Measurements from ENCODE around the gene C1QTNF12.

The C1QTNF12 gene

GRCh38 chr1:1240822-1241587, 5.5 kb downstream of the C1QTNF12 start:
- no peak for DNase-seq (ENCODE audit: low read depth)

DNA sequence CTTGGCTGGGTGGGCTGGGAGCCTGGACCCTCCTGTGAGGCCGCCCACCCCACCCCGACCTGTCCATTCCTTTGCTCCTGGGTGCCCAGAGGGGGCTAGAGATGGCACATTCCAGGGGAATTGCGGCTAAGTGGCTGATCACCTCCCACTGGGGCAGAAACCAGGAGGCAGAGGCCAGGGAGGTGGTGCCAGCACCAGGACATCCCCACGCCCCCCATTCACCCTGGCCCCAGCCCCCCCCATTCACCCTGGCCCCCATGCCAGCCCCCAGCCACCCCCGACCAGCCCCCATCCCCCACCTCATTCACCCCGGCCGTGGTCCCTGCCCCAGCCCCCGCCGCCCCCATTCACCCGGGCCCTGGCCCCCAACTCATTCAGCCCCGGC, 6.2 kb downstream of the C1QTNF12 start:
- DNase-seq (ENCODE audit: low read depth): no peak

DNA sequence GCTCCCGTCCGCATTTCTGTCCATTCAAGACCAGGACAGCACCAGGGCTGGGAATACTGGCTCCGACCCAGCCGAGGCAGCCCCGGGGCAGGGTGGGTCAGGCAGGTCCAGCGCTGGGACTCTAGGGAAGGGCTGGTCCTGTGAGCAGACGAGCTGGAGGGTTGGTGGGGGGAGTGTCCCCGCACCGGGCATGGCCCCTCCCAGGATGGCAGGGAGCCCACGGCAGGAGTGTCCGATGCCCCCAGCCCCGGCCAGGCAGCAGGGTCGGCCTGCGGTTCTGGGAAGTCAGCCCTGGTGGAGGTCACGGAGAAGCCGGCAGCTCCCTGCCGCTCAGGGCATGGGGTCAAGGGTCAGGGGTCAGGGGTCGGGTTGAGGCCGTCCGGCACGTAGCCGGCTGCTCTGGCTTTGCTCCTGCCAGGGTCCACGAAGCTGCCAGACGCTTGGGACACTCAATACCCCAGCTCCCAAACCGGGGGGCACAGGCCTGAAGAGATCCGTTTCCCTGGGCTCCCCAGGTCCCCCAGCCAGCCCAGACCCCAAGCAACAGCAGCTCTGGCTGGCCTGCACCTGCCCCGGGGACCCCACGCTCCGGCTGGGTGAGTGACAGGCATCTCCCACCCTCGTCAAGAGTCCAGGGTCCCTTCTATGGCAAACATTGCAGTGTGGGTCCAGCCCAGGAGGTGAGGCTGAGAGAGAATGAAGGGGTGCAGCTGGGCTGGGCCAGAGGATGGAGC, 6.7 kb downstream of the C1QTNF12 start:
- no peak for DNase-seq (ENCODE audit: low read depth)

DNA sequence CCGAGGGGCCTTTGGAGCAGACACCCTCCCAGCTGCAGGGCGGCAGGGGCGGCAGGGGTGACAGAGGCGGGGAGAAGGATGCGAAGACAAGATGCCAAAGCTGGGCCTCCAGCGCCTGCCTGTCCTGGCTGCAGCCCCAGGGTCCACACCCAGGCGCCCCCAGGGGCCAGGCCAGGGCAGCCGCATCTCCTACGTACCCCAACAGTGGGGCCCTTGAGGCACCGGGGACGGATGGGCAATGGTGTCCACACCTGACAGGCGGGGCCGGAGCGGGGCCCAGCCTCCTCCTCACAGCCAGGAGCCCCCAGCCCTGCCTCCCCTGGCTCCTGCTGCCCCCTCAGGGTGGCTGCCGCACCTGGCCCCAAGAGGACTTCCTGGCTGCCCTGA, 7.3 kb downstream of the C1QTNF12 start:
- no peak for DNase-seq (ENCODE audit: low read depth)

GRCh38 chr1:1238702-1239178, 7.8 kb downstream of the C1QTNF12 start:
- no peak for DNase-seq (ENCODE audit: low read depth)

- no peak for DNase-seq (ENCODE audit: low read depth)
Measured at GRCh38 chr1:1237874-1238701, 8.4 kb downstream of the C1QTNF12 start.

DNA sequence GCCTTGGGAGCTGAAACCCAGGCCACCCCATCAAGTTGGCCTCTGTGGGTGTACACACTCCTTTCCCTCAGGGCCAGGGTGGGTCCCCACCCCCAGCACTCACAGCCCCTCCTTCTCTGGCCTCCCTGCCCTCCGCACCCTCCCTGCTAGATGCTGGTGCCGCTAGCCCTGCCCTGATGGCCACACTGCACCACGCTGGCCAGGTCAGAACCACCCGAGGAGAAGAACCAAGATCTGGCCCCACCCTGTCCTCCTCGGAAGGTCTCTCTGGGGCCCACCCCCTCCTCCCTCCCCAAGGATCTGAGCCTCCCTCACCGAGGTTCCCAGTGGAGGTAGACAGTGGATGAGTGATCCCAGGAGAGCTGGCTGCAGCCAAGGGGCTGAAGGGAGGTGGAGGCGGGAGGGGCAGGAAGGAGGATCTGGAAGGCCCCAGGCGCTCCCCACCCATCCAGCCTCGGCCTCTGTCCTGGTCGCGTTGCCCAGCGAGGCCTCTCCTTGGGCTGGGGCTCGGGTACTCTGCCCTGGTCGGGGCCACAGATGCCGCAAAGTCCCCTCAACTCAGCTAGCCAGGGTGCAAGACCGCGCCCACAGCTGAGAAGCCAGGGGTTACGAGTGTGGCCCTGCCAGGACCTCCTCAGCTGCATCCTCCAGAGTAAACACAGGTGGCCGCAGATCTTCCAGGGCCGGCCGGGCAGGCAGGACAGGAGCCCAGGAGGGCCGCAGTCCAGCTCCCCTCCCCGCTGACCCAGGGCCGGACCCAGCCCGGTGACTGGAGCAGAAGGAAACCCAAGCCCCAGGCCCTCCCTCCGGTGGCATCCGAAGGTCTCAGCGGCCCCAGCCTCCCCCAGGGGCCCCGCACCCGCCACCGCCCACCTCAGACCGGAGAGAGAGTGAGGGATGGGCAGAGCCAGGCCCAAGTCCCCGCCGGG, 9.3 kb downstream of the C1QTNF12 start:
- no peak for DNase-seq (ENCODE audit: low read depth)

DNA sequence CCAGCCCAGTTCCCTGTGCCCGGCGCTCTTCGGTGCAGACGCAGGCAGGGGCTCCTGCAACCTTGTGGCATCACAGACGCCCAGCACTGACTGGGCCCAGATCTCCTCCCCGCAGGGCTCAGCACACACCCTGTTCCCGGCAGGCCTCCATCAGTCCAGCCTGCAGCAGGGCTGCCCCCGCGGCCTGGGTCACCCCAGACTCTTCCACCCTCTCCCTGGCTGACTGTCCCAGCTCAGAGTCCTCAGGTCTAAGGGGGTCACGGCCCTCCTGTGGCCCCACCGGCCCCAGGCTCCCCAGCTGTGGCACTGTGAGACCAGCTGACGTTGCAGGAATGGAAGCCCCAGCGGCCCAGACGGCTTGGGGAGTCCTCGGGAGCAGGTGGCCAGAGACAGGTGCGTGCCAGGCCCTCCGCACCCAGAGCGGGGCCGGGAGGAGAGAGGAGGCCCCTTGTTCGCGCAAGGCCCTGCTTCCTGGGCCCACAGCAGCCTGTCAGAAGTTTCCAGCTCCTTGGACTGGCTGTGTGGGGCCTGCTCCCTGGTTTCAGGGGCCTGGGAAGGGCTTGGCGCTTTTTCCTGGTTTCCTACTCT, 10.3 kb downstream of the C1QTNF12 start:
- no peak for DNase-seq (ENCODE audit: low read depth)

DNA sequence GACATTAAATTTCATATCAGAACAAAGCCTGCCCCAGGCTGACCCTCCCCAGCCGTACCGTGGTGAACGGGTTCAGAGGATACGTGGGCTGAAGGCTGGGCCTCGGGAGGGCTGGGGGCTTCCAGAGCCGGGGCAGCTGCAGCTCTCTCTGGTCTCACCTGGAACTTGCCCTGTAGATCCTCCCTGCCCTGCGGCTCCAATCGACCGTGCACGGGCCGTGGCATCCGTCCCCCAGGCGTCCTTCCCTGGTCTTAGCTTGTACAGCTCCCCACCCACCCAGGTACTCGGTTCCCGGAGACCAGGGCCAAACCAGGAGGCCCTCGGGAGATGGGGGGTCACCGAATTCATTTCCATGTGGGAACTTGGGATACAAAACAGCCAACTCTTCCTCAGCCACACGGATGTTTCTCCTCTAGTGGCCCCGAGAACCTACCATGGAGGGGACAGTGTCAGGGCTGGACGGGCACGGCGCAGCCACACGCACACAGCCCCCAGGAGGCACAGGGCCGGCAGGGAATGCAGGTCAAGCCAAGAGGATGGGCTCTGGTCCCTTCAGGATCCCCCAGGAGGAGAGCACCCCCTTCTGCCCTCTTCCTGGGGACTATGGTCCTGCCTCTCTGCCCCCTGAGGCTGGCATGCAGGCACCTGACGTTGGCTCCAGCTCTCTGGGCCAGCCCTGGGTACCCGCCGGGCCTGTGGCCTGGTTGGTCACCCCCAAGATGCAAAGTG, 11.3 kb downstream of the C1QTNF12 start:
- no peak for DNase-seq (ENCODE audit: low read depth)

DNA sequence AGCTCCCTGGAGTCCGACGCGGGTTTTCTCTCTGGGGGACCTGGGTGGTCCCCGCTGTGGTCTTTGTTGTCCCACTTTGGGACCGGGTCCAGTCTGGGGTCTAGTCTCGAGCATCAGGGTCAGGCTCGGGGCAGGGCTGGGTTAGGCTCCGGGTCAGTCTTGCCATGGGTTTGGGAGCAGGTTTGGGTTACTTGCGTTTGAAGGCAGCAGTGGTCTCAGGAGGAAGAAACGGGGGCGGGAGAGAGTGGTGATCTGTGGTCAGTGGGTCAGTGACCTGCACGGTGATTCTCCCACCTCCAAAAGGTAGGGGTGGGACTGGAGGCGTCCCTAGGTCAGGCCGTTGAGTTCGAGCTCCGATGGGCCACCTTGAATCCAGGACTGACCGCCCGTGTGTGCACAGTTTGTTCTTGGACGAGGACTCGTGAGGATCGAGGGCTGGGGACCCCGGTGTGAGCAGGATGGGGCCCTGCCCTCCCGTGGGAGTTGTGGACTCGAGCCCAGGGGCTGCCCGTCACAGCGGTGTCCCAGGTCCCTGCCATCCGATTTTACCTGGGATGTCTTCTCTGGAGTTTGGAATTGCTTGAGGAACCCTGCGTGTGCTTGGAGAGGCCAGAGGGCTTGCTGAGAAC, 12.2 kb downstream of the C1QTNF12 start:
- no peak for DNase-seq (ENCODE audit: low read depth)

- DNase-seq (ENCODE audit: low read depth): no peak
Measured at GRCh38 chr1:1233567-1233892, 13.0 kb downstream of the C1QTNF12 start.

GRCh38 chr1:1232796-1233566, 13.5 kb downstream of the C1QTNF12 start:
- no peak for DNase-seq (ENCODE audit: low read depth)

DNA sequence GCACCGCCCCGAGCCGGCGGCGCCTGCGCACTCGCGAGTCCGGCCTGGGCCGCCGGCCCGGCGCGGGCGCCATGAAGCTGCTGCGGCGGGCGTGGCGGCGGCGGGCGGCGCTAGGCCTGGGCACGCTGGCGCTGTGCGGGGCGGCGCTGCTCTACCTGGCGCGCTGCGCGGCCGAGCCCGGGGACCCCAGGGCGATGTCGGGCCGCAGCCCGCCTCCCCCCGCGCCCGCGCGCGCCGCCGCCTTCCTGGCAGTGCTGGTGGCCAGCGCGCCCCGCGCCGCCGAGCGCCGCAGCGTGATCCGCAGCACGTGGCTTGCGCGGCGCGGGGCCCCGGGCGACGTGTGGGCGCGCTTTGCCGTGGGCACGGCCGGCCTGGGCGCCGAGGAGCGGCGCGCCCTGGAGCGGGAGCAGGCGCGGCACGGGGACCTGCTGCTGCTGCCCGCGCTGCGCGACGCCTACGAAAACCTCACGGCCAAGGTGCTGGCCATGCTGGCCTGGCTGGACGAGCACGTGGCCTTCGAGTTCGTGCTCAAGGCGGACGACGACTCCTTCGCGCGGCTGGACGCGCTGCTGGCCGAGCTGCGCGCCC, 14.2 kb downstream of the C1QTNF12 start, which contains the start of gene B3GALT6:
Gene B3GALT6 (plus strand): TSS at position 30 of the 588 bp plus-strand sequence. CDS start 42 bp downstream, at position 72.
- DNase-seq (ENCODE audit: low read depth): no peak

- DNase-seq (ENCODE audit: low read depth): peak; percentile 95
Measured at GRCh38 chr1:1231400-1232207, 14.9 kb downstream of the C1QTNF12 start, which contains the start of gene SDF4. Gene SDF4, minus strand, starts transcription at chr1:1232001. Its CDS starts 3,229 bp downstream, at chr1:1228772.

DNA sequence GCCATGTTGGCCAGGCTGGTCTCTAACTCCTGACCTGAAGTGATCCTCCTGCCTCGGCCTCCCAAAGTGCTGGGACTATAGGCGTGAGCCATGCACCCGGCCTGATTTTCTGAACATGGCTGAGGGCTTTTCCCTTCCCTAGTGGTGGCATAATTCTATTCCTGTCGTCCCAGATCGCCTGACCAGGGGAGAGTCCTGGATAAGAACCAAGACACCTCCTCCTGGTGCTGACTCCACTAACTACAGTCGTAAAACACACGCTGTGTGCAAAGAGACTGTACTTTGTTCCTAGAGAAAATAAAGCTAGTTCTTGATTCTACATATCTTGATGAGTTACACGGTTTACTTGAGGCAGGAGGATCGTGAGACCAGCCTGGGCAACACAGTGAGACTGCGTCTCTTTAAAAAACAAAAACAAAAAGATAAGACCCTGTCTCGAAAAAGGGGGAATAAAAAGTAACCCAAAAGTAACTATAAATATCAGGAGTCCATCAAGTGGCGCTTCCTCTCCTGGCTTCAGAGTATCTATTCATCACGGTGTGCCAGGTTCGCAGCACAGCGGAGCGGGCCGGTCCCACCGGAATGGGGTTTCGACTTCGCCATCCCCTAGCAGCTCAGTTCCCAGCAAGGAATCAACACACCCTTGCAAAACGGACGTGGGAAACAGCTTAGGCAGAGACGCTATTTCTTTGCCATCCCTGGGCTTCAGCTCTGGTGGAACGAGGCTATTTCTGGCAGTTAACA, 15.7 kb downstream of the C1QTNF12 start:
- DNase-seq (ENCODE audit: low read depth): no peak

DNA sequence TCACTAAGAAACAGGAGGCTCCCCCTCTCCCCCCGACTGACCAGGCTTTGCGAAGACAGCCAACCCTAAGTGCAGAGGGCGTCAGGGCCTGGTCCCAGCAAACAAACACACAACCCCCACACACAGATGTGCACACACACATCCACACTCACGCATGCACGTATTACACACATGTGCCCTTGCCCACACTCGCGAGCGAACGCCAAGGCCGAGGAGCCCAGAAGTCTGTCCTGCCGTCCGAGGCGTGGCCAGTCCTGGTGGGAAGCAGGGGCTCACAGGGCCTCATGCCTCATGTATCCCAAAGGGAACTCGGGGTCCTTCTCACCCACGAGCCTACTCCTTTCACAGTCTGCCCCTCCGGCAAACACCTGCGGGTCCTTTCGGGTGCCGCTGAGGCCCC, 16.8 kb downstream of the C1QTNF12 start:
- no peak for DNase-seq (ENCODE audit: low read depth)

All from T follicular helper cell (primary cell).